SK-N-SH (cell line): ENCODE data around the gene AIF1L. TPM values are rescaled to one million over a fixed set of nuclear protein-coding genes. Genes with fewer than 3 reads are reported as not detected.
"Not testable (repeated sequence)": the region's sequence is repeated elsewhere in the genome, so short reads cannot be mapped to it uniquely, and the experiment has no call there.

ENCODE experiments used
- CTCF ChIA-PET: fragments of 300-600, 350-600 bp; formaldehyde crosslinking; extraction: SDS; loops from one replicate; lab custom pipeline; 2021; lab: Yijun Ruan, JAX
- POLR2A ChIA-PET: fragments of 350-600 bp; sonication (Branson Sonifier 250); formaldehyde crosslinking; extraction: SDS; loops from one replicate; lab custom pipeline; 2020; ENCODE audit warnings: antibody characterized with exemption, inconsistent platforms; lab: Yijun Ruan, JAX
- DNase-seq: peaks from one replicate; pipeline ENCODE4 v3.0.0; 2012
- H2AFZ ChIP-seq: fragments of 200-600 bp; sonication (generic); 2 replicates; pipeline ENCODE4 v1.8.1; 2016; ENCODE audit warnings: antibody characterized with exemption, mild to moderate bottlenecking, low read depth
- H3F3A ChIP-seq: fragments of 200-600 bp; sonication (generic); replicated peaks from 2 replicates; pipeline ENCODE3; 2016; ENCODE audit warnings: antibody characterized with exemption, mild to moderate bottlenecking; ENCODE audit not compliant: insufficient read depth
- H3K27ac ChIP-seq, 2 experiments: fragments of 200-500 bp in 1 of 2; fragments of 200-600 bp in 1 of 2; sonication (Bioruptor generic) in 1 of 2; sonication (generic), shearing (Covaris generic) in 1 of 2; 2 replicates each; pipeline versions ENCODE4 v1.5.1 to v1.6.1; 2014 to 2016; ENCODE audit warnings: low read depth in 2 of 2, inconsistent platforms in 1 of 2, low read length in 1 of 2, mild to moderate bottlenecking in 1 of 2, mixed read lengths in 1 of 2
- H3K27me3 ChIP-seq: fragments of 200-600 bp; sonication (generic), shearing (Covaris generic); 2 replicates; pipeline ENCODE4 v1.6.1; 2016; ENCODE audit warnings: mixed run types; ENCODE audit not compliant: insufficient read depth
- H3K36me3 ChIP-seq, 2 experiments: fragments of 200-500 bp in 1 of 2; fragments of 200-600 bp in 1 of 2; sonication (Bioruptor generic) in 1 of 2; sonication (generic) in 1 of 2; replicated peaks in 1 of 2; 2 replicates each; pipeline versions ENCODE3 to v1.5.1; 2014 to 2016; ENCODE audit warnings: low read length in 1 of 2, mild to moderate bottlenecking in 1 of 2; ENCODE audit not compliant: insufficient read depth in 2 of 2, control insufficient read depth in 1 of 2
- H3K4me1 ChIP-seq, 2 experiments: fragments of 200-500 bp in 1 of 2; fragments of 200-600 bp in 1 of 2; sonication (Bioruptor generic) in 1 of 2; sonication (generic), shearing (Covaris generic) in 1 of 2; 2 replicates each; pipeline versions ENCODE4 v1.5.1 to v1.6.1; 2014 to 2016; ENCODE audit warnings: low read depth in 1 of 2, low read length in 1 of 2, mixed run types in 1 of 2; ENCODE audit not compliant: insufficient read depth in 2 of 2, control insufficient read depth in 1 of 2
- H3K4me2 ChIP-seq: fragments of 200-600 bp; sonication (generic), shearing (Covaris generic); 2 replicates; pipeline ENCODE4 v1.6.1; 2017; ENCODE audit warnings: mixed run types
- H3K4me3 ChIP-seq, 2 experiments: fragments of 200-500 bp in 1 of 2; fragments of 200-600 bp in 1 of 2; sonication (Bioruptor generic) in 1 of 2; sonication (generic), shearing (Covaris generic) in 1 of 2; 2 replicates each; pipeline versions ENCODE4 v1.5.1 to v1.8.1; 2014 to 2016; ENCODE audit warnings: low read depth in 2 of 2, inconsistent platforms in 1 of 2, low read length in 1 of 2, mild to moderate bottlenecking in 1 of 2, mixed read lengths in 1 of 2, moderate library complexity in 1 of 2
- H3K79me2 ChIP-seq: fragments of 200-600 bp; sonication (generic); 2 replicates; pipeline ENCODE4 v1.8.1; 2017; ENCODE audit warnings: mild to moderate bottlenecking; ENCODE audit not compliant: insufficient read depth
- H3K9ac ChIP-seq: fragments of 200-600 bp; sonication (generic); 2 replicates; pipeline ENCODE4 v1.6.1; 2017; ENCODE audit warnings: mixed run types
- H3K9me2 ChIP-seq: fragments of 200-600 bp; sonication (generic); 2 replicates; pipeline ENCODE4 v1.6.1; 2017; ENCODE audit warnings: mixed run types
- H3K9me3 ChIP-seq: fragments of 200-600 bp; sonication (generic); 2 replicates; pipeline ENCODE4 v1.6.1; 2017; ENCODE audit warnings: mixed run types, mild to moderate bottlenecking, moderate library complexity
- H4K20me1 ChIP-seq: fragments of 200-600 bp; sonication (generic); 2 replicates; pipeline ENCODE4 v1.6.1; 2017; ENCODE audit warnings: mild to moderate bottlenecking, mixed run types; ENCODE audit not compliant: insufficient read depth
- EZH2phosphoT487 ChIP-seq: fragments of 200-600 bp; sonication (generic); IDR thresholded peaks from 2 replicates; pipeline ENCODE4 v1.6.1; 2017; ENCODE audit warnings: low read depth, mixed run types, mild to moderate bottlenecking, antibody characterized with exemption, moderate library complexity, borderline replicate concordance
- FOXJ3 ChIP-seq: sonication (generic); formaldehyde crosslinking; IDR thresholded peaks from 2 replicates; pipeline ENCODE4 v1.5.1; 2020; ENCODE audit warnings: mild to moderate bottlenecking, missing genetic modification reagents
- FOXM1 ChIP-seq: IDR thresholded peaks from 2 replicates; pipeline ENCODE4 v1.4.0; 2012; ENCODE audit warnings: low read depth, mild to moderate bottlenecking
- JUND ChIP-seq: IDR thresholded peaks from 2 replicates; pipeline ENCODE4 v1.4.0; 2012
- MEF2A ChIP-seq: IDR thresholded peaks from 2 replicates; pipeline ENCODE4 v1.4.0; 2012; ENCODE audit warnings: low read depth, borderline replicate concordance
- MXI1 ChIP-seq: IDR thresholded peaks from 2 replicates; pipeline ENCODE4 v1.6.1; 2012; ENCODE audit warnings: mild to moderate bottlenecking, low read depth, low read length, improper control_type of control experiment
- NFIC ChIP-seq: IDR thresholded peaks from 2 replicates; pipeline ENCODE4 v1.4.0; 2012; ENCODE audit warnings: borderline replicate concordance
- RAD21 ChIP-seq: IDR thresholded peaks from 2 replicates; pipeline ENCODE4 v1.6.1; 2012; ENCODE audit warnings: mild to moderate bottlenecking, low read length
- RCOR1 ChIP-seq: fragments of 150-350 bp; IDR thresholded peaks from 2 replicates; pipeline ENCODE4 v1.6.1; 2017; ENCODE audit warnings: antibody characterized with exemption, low read length
- RFX5 ChIP-seq: IDR thresholded peaks from 2 replicates; pipeline ENCODE4 v1.6.1; 2012; ENCODE audit warnings: mild to moderate bottlenecking, improper control_type of control experiment, low read length
- RXRA ChIP-seq: IDR thresholded peaks from 2 replicates; pipeline ENCODE4 v1.4.0; 2012; ENCODE audit warnings: low read depth, mild to moderate bottlenecking, borderline replicate concordance
- SMC3 ChIP-seq: IDR thresholded peaks from 2 replicates; pipeline ENCODE4 v1.6.1; 2012; ENCODE audit warnings: low read depth, low read length, improper control_type of control experiment
- TCF12 ChIP-seq: IDR thresholded peaks from 2 replicates; pipeline ENCODE4 v1.4.0; 2012
- YY1 ChIP-seq: IDR thresholded peaks from 2 replicates; pipeline ENCODE4 v1.4.0; 2012; ENCODE audit warnings: low read depth, mild to moderate bottlenecking
- WGBS: methylation state at CpG from one replicate; pipeline ENCODE4 v1.1.6; 2017; ENCODE audit warnings: low lambda C conversion rate; 5-methylcytosine and 5-hydroxymethylcytosine counted together
- polyA plus RNA-seq, 3 experiments: library from polyadenylated mRNA; depleted of rRNA; stranded (reverse); fragments of >200 nt; gene quantifications; 2 replicates each; pipeline ENCODE4 v1.2.3, GENCODE V29; 2012
- TF ChIP-seq, protein P1 (sequence below): fragments of 150-350 bp; IDR thresholded peaks from 2 replicates; pipeline ENCODE4 v1.6.1; 2016; ENCODE audit warnings: mild to moderate bottlenecking, low read depth, low read length
- TF ChIP-seq, protein P2 (sequence below): IDR thresholded peaks from 2 replicates; pipeline ENCODE4 v1.6.1; 2012; ENCODE audit warnings: mild to moderate bottlenecking, low read depth, low read length, moderate library complexity
- TF ChIP-seq, protein P3 (sequence below): IDR thresholded peaks from 2 replicates; pipeline ENCODE4 v1.4.0; 2012; ENCODE audit warnings: low read depth

Gene AIF1L
- polyA plus RNA-seq, 1 of the 3 experiments (the other 2 are of a cell fraction) = 0.26 TPM

DNA sequence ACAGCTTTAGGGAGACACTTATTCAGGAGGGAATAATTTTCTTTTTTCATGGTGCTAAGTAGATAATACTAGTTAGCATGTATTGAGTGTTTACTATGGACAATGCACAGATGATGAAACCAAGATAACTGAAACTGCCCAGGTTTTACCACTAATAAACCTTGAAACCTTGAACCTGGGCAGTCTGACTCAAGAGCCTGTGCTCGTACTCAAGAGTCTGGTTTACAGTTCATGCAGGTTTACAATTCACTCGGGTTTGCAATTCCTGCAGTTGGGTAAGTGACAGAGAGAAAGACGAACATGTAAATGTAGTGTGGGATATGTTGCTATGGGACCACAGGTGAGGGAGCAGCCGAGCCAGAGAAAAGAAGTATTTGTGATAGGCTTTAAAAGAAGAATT is 57.3 kb downstream of the AIF1L start:
- CTCF ChIA-PET = interaction anchor here (1.4 kb wide), 1 partner anchor 183 kb away, joined by 4 read pairs; no protein-coding TSS in a partner anchor

DNA sequence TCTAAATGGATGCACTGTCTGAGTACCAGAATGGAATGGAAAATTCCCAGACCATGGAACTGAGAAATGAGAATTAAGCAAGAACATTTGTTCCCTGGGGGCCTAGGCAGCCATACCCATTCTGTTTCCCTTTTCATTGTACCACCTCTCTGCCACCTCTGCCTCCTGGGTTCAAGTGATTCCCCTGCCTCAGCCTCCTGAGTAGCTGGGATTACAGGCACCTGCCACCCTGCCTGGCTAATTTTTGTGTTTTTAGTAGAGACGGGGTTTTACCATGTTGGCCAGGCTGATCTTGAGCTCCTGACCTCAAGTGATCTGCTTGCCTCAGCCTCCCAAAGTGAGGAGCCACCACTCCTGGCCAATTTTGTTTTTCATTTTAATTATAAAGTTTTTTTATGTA is 62.3 kb downstream of the AIF1L start:
- H2AFZ ChIP-seq, H3K9ac ChIP-seq, H3K27ac ChIP-seq, DNase-seq, H3K4me1 ChIP-seq, H3K27me3 ChIP-seq, H3K4me3 ChIP-seq, H3K9me3 ChIP-seq, H3F3A ChIP-seq, H4K20me1 ChIP-seq, H3K9me2 ChIP-seq, H3K4me2 ChIP-seq, POLR2A ChIA-PET: not testable (repeated sequence)
- WGBS = 93% methylated on average over 1 of the region's 1 CpG
- Histone ChIP-seq H3K79me2 (peaks cover 20% of the 10 kb centered on the region), H3K36me3 (peaks cover 55 to 65% of the 10 kb centered on the region in 2 experiments)
- CTCF ChIA-PET = interaction anchor here (2.7 kb wide), 1 partner anchor 178 kb away, joined by 15 read pairs; no protein-coding TSS in a partner anchor

More for the DNA sequence above, 57.3 kb downstream of the AIF1L start:
- Histone ChIP-seq H3K4me1 (no peaks in the 10 kb centered on the region), H3K9me3 (no peaks in the 10 kb centered on the region), H3K27ac (no peak overlapping the region), H3K27me3 (no peaks in the 10 kb centered on the region), H4K20me1 (no peaks in the 10 kb centered on the region), H3K4me3 (no peak overlapping the region), H3F3A (peaks cover 8% of the 10 kb centered on the region)
- no peak for DNase-seq
- TF ChIP-seq, protein P1, sequence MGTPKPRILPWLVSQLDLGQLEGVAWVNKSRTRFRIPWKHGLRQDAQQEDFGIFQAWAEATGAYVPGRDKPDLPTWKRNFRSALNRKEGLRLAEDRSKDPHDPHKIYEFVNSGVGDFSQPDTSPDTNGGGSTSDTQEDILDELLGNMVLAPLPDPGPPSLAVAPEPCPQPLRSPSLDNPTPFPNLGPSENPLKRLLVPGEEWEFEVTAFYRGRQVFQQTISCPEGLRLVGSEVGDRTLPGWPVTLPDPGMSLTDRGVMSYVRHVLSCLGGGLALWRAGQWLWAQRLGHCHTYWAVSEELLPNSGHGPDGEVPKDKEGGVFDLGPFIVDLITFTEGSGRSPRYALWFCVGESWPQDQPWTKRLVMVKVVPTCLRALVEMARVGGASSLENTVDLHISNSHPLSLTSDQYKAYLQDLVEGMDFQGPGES = no peak
- TF ChIP-seq FOXM1 = no peak
- TF ChIP-seq RFX5 = no peak
- TF ChIP-seq TCF12 = no peak
- no peak for TF ChIP-seq SMC3
- TF ChIP-seq MXI1 = no peak
- no peak for TF ChIP-seq MEF2A
- no peak for TF ChIP-seq RCOR1
- TF ChIP-seq, all 33 proteins: peak for 0
- Histone ChIP-seq H3K79me2 (peaks cover 20% of the 10 kb centered on the region), H3K4me2 (no peak overlapping the region), H3K36me3 (peaks cover 59 to 71% of the 10 kb centered on the region in 2 experiments), H3K9ac (no peak overlapping the region), H2AFZ (no peak overlapping the region), H3K9me2 (no peaks in the 10 kb centered on the region)
- POLR2A ChIA-PET = no interaction called here
- WGBS = 96% methylated on average over 4 of the region's 4 CpGs

DNA sequence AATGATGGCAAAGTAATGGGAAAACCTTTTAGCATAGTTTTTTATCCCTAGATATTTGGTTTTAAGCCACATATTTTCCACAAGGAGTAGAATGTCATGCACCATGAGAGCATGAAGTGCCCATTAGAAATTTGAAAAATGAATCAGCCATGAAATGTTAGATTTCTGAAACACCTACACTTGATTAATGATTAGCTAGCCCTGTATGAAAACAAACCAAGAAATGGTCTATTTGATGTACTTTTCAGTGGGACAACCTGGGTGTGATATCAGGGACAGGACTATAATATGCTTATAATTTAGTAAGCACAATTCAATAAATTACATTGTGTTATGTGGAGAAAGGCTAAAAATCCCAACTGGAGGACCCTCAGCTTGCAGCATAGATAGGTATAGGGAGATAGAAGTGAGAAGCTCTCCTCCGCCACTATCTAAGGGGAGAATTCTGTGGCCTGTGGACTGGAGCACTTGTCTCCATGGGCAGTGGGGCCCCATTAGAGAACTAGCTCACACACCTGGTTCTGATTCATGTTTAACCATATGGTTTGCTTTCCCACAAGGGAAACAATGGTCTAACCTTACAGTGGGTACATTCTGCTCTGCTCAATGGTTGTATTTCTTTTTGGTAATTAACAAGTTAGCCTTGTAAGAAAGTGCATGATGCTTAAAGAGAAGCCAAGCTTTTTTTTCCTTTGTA is 64.2 kb downstream of the AIF1L start:
- Histone ChIP-seq H3K4me2 (no peak overlapping the region), H3K4me3 (no peak overlapping the region), H4K20me1 (no peaks in the 10 kb centered on the region), H2AFZ (no peak overlapping the region), H3K4me1 (no peaks in the 10 kb centered on the region), H3K9me3 (no peaks in the 10 kb centered on the region), H3K27me3 (no peaks in the 10 kb centered on the region), H3K27ac (no peak overlapping the region), H3K9ac (no peak overlapping the region), H3K79me2 (peaks cover 17% of the 10 kb centered on the region), H3K9me2 (no peaks in the 10 kb centered on the region), H3F3A (no peaks in the 10 kb centered on the region), H3K36me3 (peaks cover 63 to 67% of the 10 kb centered on the region in 2 experiments)
- POLR2A ChIA-PET = no interaction called here
- 100% methylated on average over 1 of the region's 1 CpG for WGBS
- DNase-seq = no peak
- CTCF ChIA-PET = interaction anchor here (3.3 kb wide), 1 partner anchor 176 kb away, joined by 11 read pairs; no protein-coding TSS in a partner anchor
- no peak for TF ChIP-seq RAD21
- TF ChIP-seq RXRA = no peak
- no peak for TF ChIP-seq JUND
- TF ChIP-seq, protein P2, sequence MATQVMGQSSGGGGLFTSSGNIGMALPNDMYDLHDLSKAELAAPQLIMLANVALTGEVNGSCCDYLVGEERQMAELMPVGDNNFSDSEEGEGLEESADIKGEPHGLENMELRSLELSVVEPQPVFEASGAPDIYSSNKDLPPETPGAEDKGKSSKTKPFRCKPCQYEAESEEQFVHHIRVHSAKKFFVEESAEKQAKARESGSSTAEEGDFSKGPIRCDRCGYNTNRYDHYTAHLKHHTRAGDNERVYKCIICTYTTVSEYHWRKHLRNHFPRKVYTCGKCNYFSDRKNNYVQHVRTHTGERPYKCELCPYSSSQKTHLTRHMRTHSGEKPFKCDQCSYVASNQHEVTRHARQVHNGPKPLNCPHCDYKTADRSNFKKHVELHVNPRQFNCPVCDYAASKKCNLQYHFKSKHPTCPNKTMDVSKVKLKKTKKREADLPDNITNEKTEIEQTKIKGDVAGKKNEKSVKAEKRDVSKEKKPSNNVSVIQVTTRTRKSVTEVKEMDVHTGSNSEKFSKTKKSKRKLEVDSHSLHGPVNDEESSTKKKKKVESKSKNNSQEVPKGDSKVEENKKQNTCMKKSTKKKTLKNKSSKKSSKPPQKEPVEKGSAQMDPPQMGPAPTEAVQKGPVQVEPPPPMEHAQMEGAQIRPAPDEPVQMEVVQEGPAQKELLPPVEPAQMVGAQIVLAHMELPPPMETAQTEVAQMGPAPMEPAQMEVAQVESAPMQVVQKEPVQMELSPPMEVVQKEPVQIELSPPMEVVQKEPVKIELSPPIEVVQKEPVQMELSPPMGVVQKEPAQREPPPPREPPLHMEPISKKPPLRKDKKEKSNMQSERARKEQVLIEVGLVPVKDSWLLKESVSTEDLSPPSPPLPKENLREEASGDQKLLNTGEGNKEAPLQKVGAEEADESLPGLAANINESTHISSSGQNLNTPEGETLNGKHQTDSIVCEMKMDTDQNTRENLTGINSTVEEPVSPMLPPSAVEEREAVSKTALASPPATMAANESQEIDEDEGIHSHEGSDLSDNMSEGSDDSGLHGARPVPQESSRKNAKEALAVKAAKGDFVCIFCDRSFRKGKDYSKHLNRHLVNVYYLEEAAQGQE = no peak
- TF ChIP-seq EZH2phosphoT487 = no peak
- no peak for TF ChIP-seq FOXJ3
- no peak for TF ChIP-seq RCOR1
- TF ChIP-seq YY1 = no peak
- TF ChIP-seq NFIC = no peak
- TF ChIP-seq, protein P3, sequence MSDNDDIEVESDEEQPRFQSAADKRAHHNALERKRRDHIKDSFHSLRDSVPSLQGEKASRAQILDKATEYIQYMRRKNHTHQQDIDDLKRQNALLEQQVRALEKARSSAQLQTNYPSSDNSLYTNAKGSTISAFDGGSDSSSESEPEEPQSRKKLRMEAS = no peak
- TF ChIP-seq MXI1 = no peak
